Measurements from ENCODE around the gene RPS15. TPM values are rescaled to one million over a fixed set of nuclear protein-coding genes. Genes with fewer than 3 reads are reported as not detected.

The RPS15 gene
- total RNA-seq, 4 donors from 2014 or later, result 1,291 to 3,466 (median 2,344) TPM

- TF ChIP-seq CTCF (IDR thresholded peaks at IDR 0.05), result no peak
- no peak for TF ChIP-seq POLR2A (IDR thresholded peaks at IDR 0.05)
- TF ChIP-seq EP300 (IDR thresholded peaks at IDR 0.05), result no peak
- no peak for TF ChIP-seq POLR2AphosphoS5 (IDR thresholded peaks at IDR 0.05)
- H3K9me3 ChIP-seq, result no peaks in the 10 kb centered on the region
- WGBS, 2 donors (ENCODE audit: low coverage in 1 of 2), result 85 to 88% methylated on average over 12 to 16 of the region's 40 CpGs
- peaks cover 0 to 100% of the 10 kb centered on the region in 2 donors for H3K36me3 ChIP-seq
- no peak overlapping the region for H3K4me3 ChIP-seq
- H3K4me1 ChIP-seq, result peaks cover 0 to 10% (median 0%) of the 10 kb centered on the region in 3 donors
- ATAC-seq, result no peak
- no peaks in the 10 kb centered on the region for H3K27me3 ChIP-seq
- H3K27ac ChIP-seq, result no peak overlapping the region
Measured at GRCh38 chr19:1423436-1424191, 14.6 kb upstream of the RPS15 start.

- no peak for ATAC-seq
- H3K9me3 ChIP-seq, result no peaks in the 10 kb centered on the region
- H3K27me3 ChIP-seq, result no peaks in the 10 kb centered on the region
- TF ChIP-seq POLR2A (IDR thresholded peaks at IDR 0.05), result no peak
- no peak for TF ChIP-seq EP300 (IDR thresholded peaks at IDR 0.05)
- no peak for TF ChIP-seq CTCF (IDR thresholded peaks at IDR 0.05)
- no peak for TF ChIP-seq POLR2AphosphoS5 (IDR thresholded peaks at IDR 0.05)
- 76 to 85% methylated on average over 14 to 25 of the region's 42 CpGs for WGBS, 2 donors (ENCODE audit: low coverage in 1 of 2)
- H3K36me3 ChIP-seq, result peaks cover 0 to 100% of the 10 kb centered on the region in 2 donors
- H3K4me3 ChIP-seq, result no peak overlapping the region
- peaks cover 0 to 2% (median 0%) of the 10 kb centered on the region in 3 donors for H3K4me1 ChIP-seq
- no peak overlapping the region for H3K27ac ChIP-seq
Measured at GRCh38 chr19:1424192-1424955, 13.8 kb upstream of the RPS15 start.

- H3K4me1 ChIP-seq, result no peaks in the 10 kb centered on the region
- TF ChIP-seq EP300 (IDR thresholded peaks at IDR 0.05), result no peak
- no peak for TF ChIP-seq POLR2AphosphoS5 (IDR thresholded peaks at IDR 0.05)
- TF ChIP-seq POLR2A (IDR thresholded peaks at IDR 0.05), result no peak
- no peak for TF ChIP-seq CTCF (IDR thresholded peaks at IDR 0.05)
- H3K9me3 ChIP-seq, result no peaks in the 10 kb centered on the region
- ATAC-seq, result no peak
- no peak overlapping the region for H3K27ac ChIP-seq
- 75 to 77% methylated on average over 10 to 13 of the region's 33 CpGs for WGBS, 2 donors (ENCODE audit: low coverage in 1 of 2)
- H3K27me3 ChIP-seq, result no peaks in the 10 kb centered on the region
- no peak overlapping the region for H3K4me3 ChIP-seq
- H3K36me3 ChIP-seq, result peaks cover 0 to 100% of the 10 kb centered on the region in 2 donors
Measured at GRCh38 chr19:1425102-1425837, 12.9 kb upstream of the RPS15 start.

GRCh38 chr19:1425902-1426301, 12.3 kb upstream of the RPS15 start:
- ATAC-seq, result no peak
- TF ChIP-seq POLR2AphosphoS5 (IDR thresholded peaks at IDR 0.05) (no peak), CTCF (IDR thresholded peaks at IDR 0.05) (no peak), POLR2A (IDR thresholded peaks at IDR 0.05) (no peak), EP300 (IDR thresholded peaks at IDR 0.05) (no peak)
- no peaks in the 10 kb centered on the region for H3K4me1 ChIP-seq
- no peaks in the 10 kb centered on the region for H3K9me3 ChIP-seq
- H3K27me3 ChIP-seq, result no peaks in the 10 kb centered on the region
- no peak overlapping the region for H3K27ac ChIP-seq
- peaks cover 0 to 100% of the 10 kb centered on the region in 2 donors for H3K36me3 ChIP-seq
- 80 to 94% methylated on average over 1 to 3 of the region's 14 CpGs for WGBS, 2 donors (ENCODE audit: low coverage in 1 of 2)
- H3K4me3 ChIP-seq, result no peak overlapping the region
